Glutamatergic neuron (in vitro differentiated cells): ENCODE results near the gene RCAN2. TPM values are rescaled to one million over a fixed set of nuclear protein-coding genes. Genes with fewer than 3 reads are reported as not detected.

Experiments
- DNase-seq: peaks from one replicate; pipeline ENCODE4 v3.0.0; 2022
- H3K27ac Mint-ChIP-seq: one replicate; pipeline ENCODE4 v1.8.0; 2020; ENCODE audit warnings: mild to moderate bottlenecking, mixed read lengths, inconsistent platforms; ENCODE audit not compliant: unreplicated experiment
- H3K27me3 Mint-ChIP-seq: one replicate; pipeline ENCODE4 v1.8.0; 2020; ENCODE audit warnings: mild to moderate bottlenecking, moderate library complexity, mixed read lengths, inconsistent platforms; ENCODE audit not compliant: unreplicated experiment
- H3K36me3 Mint-ChIP-seq: one replicate; pipeline ENCODE4 v1.8.0; 2020; ENCODE audit warnings: mild to moderate bottlenecking, mixed read lengths, inconsistent platforms; ENCODE audit not compliant: unreplicated experiment
- H3K4me1 Mint-ChIP-seq: one replicate; pipeline ENCODE4 v1.8.0; 2020; ENCODE audit warnings: mild to moderate bottlenecking, low read depth, mixed read lengths, inconsistent platforms; ENCODE audit not compliant: unreplicated experiment
- H3K4me3 Mint-ChIP-seq: one replicate; pipeline ENCODE4 v1.8.0; 2020; ENCODE audit warnings: mild to moderate bottlenecking, mixed read lengths, inconsistent platforms; ENCODE audit not compliant: unreplicated experiment
- H3K9me3 Mint-ChIP-seq: one replicate; pipeline ENCODE4 v1.8.0; 2020; ENCODE audit warnings: mild to moderate bottlenecking, moderate library complexity, mixed read lengths, inconsistent platforms; ENCODE audit not compliant: unreplicated experiment
- total RNA-seq: library from RNA; stranded (reverse); fragmentation: NEBNext Ultra II Directional; extraction: Animal tissue kit (Norgen Biotek cat#: 25700); gene quantifications from one replicate; pipeline ENCODE4 v1.2.1, GENCODE V29; 2021; ENCODE audit not compliant: unreplicated experiment
- TF ChIP-seq, protein P1 (sequence below): fragments of 200-600 bp; sonication (generic); IDR thresholded peaks from one replicate; pipeline ENCODE4 v1.5.0; 2021; ENCODE audit not compliant: partially characterized antibody, unreplicated experiment

The RCAN2 gene
- total RNA-seq, 1 donor from 2014 or later, result 21.6 TPM

GRCh38 chr6:46444772-46445454 lies 46.3 kb downstream of the RCAN2 start:
- H3K36me3 Mint-ChIP-seq, result no peaks in the 10 kb centered on the region
- TF ChIP-seq, protein P1, sequence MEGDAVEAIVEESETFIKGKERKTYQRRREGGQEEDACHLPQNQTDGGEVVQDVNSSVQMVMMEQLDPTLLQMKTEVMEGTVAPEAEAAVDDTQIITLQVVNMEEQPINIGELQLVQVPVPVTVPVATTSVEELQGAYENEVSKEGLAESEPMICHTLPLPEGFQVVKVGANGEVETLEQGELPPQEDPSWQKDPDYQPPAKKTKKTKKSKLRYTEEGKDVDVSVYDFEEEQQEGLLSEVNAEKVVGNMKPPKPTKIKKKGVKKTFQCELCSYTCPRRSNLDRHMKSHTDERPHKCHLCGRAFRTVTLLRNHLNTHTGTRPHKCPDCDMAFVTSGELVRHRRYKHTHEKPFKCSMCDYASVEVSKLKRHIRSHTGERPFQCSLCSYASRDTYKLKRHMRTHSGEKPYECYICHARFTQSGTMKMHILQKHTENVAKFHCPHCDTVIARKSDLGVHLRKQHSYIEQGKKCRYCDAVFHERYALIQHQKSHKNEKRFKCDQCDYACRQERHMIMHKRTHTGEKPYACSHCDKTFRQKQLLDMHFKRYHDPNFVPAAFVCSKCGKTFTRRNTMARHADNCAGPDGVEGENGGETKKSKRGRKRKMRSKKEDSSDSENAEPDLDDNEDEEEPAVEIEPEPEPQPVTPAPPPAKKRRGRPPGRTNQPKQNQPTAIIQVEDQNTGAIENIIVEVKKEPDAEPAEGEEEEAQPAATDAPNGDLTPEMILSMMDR, result no peak
- peaks cover 1% of the 10 kb centered on the region for H3K9me3 Mint-ChIP-seq
- no peak overlapping the region for H3K27ac Mint-ChIP-seq
- no peak overlapping the region for H3K4me3 Mint-ChIP-seq
- no peaks in the 10 kb centered on the region for H3K27me3 Mint-ChIP-seq
- no peak for DNase-seq
- no peaks in the 10 kb centered on the region for H3K4me1 Mint-ChIP-seq

DNA sequence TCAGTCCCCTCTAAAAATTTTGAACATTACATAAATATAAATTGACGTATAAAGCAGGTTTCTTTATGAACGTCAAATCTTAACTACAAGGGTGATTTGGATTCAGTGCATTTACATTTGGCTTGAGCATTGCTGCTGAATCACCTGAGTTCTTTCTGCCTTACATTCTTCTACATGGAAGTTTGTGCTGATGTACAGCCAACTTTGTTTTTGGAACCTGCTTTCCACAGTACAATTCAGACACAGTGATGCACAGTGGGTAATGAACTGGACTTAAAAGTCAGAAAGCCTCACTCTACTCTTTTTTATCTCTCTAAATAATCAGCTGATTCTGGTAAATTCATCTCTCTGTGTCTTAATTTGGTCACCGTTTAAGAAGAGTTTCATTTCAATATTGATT lies 47.6 kb downstream of the RCAN2 start:
- Mint-ChIP-seq H3K9me3 (peaks cover 1% of the 10 kb centered on the region), H3K4me3 (no peak overlapping the region), H3K27ac (no peak overlapping the region), H3K4me1 (no peaks in the 10 kb centered on the region), H3K27me3 (no peaks in the 10 kb centered on the region), H3K36me3 (no peaks in the 10 kb centered on the region)
- DNase-seq, result no peak
- TF ChIP-seq, protein P1, result no peak

DNA sequence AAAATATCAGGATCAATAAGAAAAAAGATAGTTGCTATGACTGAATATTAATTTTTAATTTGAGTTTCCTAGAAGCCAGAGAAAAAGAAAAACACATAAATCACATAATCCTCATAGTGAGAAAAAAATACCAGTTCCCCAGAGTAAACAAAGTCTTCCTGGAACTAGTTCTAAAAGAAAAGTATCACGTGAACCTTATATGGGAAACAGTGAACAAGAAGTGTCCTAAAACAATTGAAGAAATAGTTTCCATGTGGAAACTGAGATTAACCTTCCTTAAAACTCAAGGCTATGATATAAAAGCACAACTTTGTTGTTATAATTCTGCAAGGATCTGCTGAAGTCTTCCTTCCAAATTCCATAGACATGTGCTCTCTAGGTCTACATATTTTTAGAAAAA lies 50.6 kb downstream of the RCAN2 start:
- H3K4me1 Mint-ChIP-seq, result no peaks in the 10 kb centered on the region
- H3K36me3 Mint-ChIP-seq, result no peaks in the 10 kb centered on the region
- TF ChIP-seq, protein P1, result no peak
- H3K27ac Mint-ChIP-seq, result no peak overlapping the region
- DNase-seq, result no peak
- H3K4me3 Mint-ChIP-seq, result no peak overlapping the region
- no peaks in the 10 kb centered on the region for H3K27me3 Mint-ChIP-seq
- peaks cover under 1% of the 10 kb centered on the region for H3K9me3 Mint-ChIP-seq

DNA sequence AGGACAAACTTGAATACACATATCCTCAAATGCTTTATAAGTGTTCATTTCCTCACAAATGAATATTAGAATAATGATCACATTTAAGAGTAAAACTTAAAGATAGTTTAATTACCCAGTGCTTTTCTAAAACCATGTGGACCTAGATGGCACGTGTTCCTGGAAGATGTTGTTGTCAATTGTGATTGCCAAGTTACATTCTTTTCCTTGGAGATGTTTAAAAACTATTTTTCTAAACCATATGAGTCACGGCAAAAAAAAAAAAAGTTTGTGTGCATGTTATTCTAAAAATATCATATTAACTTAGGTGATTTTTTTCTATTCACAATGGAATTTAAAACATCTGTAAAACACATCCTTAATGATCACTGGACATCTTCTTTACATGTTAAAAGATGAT lies 51.1 kb downstream of the RCAN2 start:
- no peaks in the 10 kb centered on the region for H3K36me3 Mint-ChIP-seq
- no peaks in the 10 kb centered on the region for H3K27me3 Mint-ChIP-seq
- TF ChIP-seq, protein P1, result no peak
- no peak overlapping the region for H3K4me3 Mint-ChIP-seq
- DNase-seq, result no peak
- H3K27ac Mint-ChIP-seq, result no peak overlapping the region
- no peaks in the 10 kb centered on the region for H3K4me1 Mint-ChIP-seq
- no peaks in the 10 kb centered on the region for H3K9me3 Mint-ChIP-seq

DNA sequence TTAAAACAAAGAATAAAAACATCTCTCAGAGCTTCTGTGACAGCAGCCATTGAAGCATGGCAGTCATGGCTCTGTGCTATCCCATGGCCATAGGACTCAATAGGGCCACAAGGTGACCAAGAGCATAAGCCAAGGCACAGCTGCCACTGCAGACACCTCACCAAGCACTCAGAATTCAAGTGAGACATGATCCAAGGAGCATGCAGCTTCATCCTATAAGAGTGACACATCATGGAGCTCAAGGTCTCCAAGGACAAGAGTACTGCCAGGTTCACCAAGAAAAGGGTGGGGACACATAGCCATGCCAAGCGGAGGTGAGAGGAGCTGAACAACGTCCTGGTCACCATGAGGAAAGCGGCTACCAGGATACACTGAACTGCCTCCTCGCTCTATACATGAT lies 53.0 kb downstream of the RCAN2 start:
- Mint-ChIP-seq H3K27ac (no peak overlapping the region), H3K9me3 (no peaks in the 10 kb centered on the region), H3K4me3 (no peak overlapping the region), H3K36me3 (no peaks in the 10 kb centered on the region), H3K27me3 (no peaks in the 10 kb centered on the region), H3K4me1 (no peaks in the 10 kb centered on the region)
- TF ChIP-seq, protein P1, result no peak
- no peak for DNase-seq
